SK-N-SH (cell line): ENCODE results near the gene VGLL3. TPM values are rescaled to one million over a fixed set of nuclear protein-coding genes. Genes with fewer than 3 reads are reported as not detected.

Experiments used
- CTCF ChIA-PET: fragments of 300-600, 350-600 bp; formaldehyde crosslinking; extraction: SDS; loops from one replicate; lab custom pipeline; 2021; lab: Yijun Ruan, JAX
- POLR2A ChIA-PET: fragments of 350-600 bp; sonication (Branson Sonifier 250); formaldehyde crosslinking; extraction: SDS; loops from one replicate; lab custom pipeline; 2020; ENCODE audit warnings: antibody characterized with exemption, inconsistent platforms; lab: Yijun Ruan, JAX
- DNase-seq: peaks from one replicate; pipeline ENCODE4 v3.0.0; 2012
- H2AFZ ChIP-seq: fragments of 200-600 bp; sonication (generic); 2 replicates; pipeline ENCODE4 v1.8.1; 2016; ENCODE audit warnings: antibody characterized with exemption, mild to moderate bottlenecking, low read depth
- H3F3A ChIP-seq: fragments of 200-600 bp; sonication (generic); replicated peaks from 2 replicates; pipeline ENCODE3; 2016; ENCODE audit warnings: antibody characterized with exemption, mild to moderate bottlenecking; ENCODE audit not compliant: insufficient read depth
- H3K27ac ChIP-seq, 2 experiments: fragments of 200-500 bp in 1 of 2; fragments of 200-600 bp in 1 of 2; sonication (Bioruptor generic) in 1 of 2; sonication (generic), shearing (Covaris generic) in 1 of 2; 2 replicates each; pipeline versions ENCODE4 v1.5.1 to v1.6.1; 2014 to 2016; ENCODE audit warnings: low read depth in 2 of 2, inconsistent platforms in 1 of 2, low read length in 1 of 2, mild to moderate bottlenecking in 1 of 2, mixed read lengths in 1 of 2
- H3K27me3 ChIP-seq: fragments of 200-600 bp; sonication (generic), shearing (Covaris generic); 2 replicates; pipeline ENCODE4 v1.6.1; 2016; ENCODE audit warnings: mixed run types; ENCODE audit not compliant: insufficient read depth
- H3K36me3 ChIP-seq, 2 experiments: fragments of 200-500 bp in 1 of 2; fragments of 200-600 bp in 1 of 2; sonication (Bioruptor generic) in 1 of 2; sonication (generic) in 1 of 2; replicated peaks in 1 of 2; 2 replicates each; pipeline versions ENCODE3 to v1.5.1; 2014 to 2016; ENCODE audit warnings: low read length in 1 of 2, mild to moderate bottlenecking in 1 of 2; ENCODE audit not compliant: insufficient read depth in 2 of 2, control insufficient read depth in 1 of 2
- H3K4me1 ChIP-seq, 2 experiments: fragments of 200-500 bp in 1 of 2; fragments of 200-600 bp in 1 of 2; sonication (Bioruptor generic) in 1 of 2; sonication (generic), shearing (Covaris generic) in 1 of 2; 2 replicates each; pipeline versions ENCODE4 v1.5.1 to v1.6.1; 2014 to 2016; ENCODE audit warnings: low read depth in 1 of 2, low read length in 1 of 2, mixed run types in 1 of 2; ENCODE audit not compliant: insufficient read depth in 2 of 2, control insufficient read depth in 1 of 2
- H3K4me2 ChIP-seq: fragments of 200-600 bp; sonication (generic), shearing (Covaris generic); 2 replicates; pipeline ENCODE4 v1.6.1; 2017; ENCODE audit warnings: mixed run types
- H3K4me3 ChIP-seq, 2 experiments: fragments of 200-500 bp in 1 of 2; fragments of 200-600 bp in 1 of 2; sonication (Bioruptor generic) in 1 of 2; sonication (generic), shearing (Covaris generic) in 1 of 2; 2 replicates each; pipeline versions ENCODE4 v1.5.1 to v1.8.1; 2014 to 2016; ENCODE audit warnings: low read depth in 2 of 2, inconsistent platforms in 1 of 2, low read length in 1 of 2, mild to moderate bottlenecking in 1 of 2, mixed read lengths in 1 of 2, moderate library complexity in 1 of 2
- H3K79me2 ChIP-seq: fragments of 200-600 bp; sonication (generic); 2 replicates; pipeline ENCODE4 v1.8.1; 2017; ENCODE audit warnings: mild to moderate bottlenecking; ENCODE audit not compliant: insufficient read depth
- H3K9ac ChIP-seq: fragments of 200-600 bp; sonication (generic); 2 replicates; pipeline ENCODE4 v1.6.1; 2017; ENCODE audit warnings: mixed run types
- H3K9me2 ChIP-seq: fragments of 200-600 bp; sonication (generic); 2 replicates; pipeline ENCODE4 v1.6.1; 2017; ENCODE audit warnings: mixed run types
- H3K9me3 ChIP-seq: fragments of 200-600 bp; sonication (generic); 2 replicates; pipeline ENCODE4 v1.6.1; 2017; ENCODE audit warnings: mixed run types, mild to moderate bottlenecking, moderate library complexity
- H4K20me1 ChIP-seq: fragments of 200-600 bp; sonication (generic); 2 replicates; pipeline ENCODE4 v1.6.1; 2017; ENCODE audit warnings: mild to moderate bottlenecking, mixed run types; ENCODE audit not compliant: insufficient read depth
- EZH2phosphoT487 ChIP-seq: fragments of 200-600 bp; sonication (generic); IDR thresholded peaks from 2 replicates; pipeline ENCODE4 v1.6.1; 2017; ENCODE audit warnings: low read depth, mixed run types, mild to moderate bottlenecking, antibody characterized with exemption, moderate library complexity, borderline replicate concordance
- FOSL2 ChIP-seq: IDR thresholded peaks from 2 replicates; pipeline ENCODE4 v1.4.0; 2012; ENCODE audit warnings: low read depth, mild to moderate bottlenecking, moderate library complexity, borderline replicate concordance
- FOXM1 ChIP-seq: IDR thresholded peaks from 2 replicates; pipeline ENCODE4 v1.4.0; 2012; ENCODE audit warnings: low read depth, mild to moderate bottlenecking
- JUND ChIP-seq: IDR thresholded peaks from 2 replicates; pipeline ENCODE4 v1.4.0; 2012
- MEF2A ChIP-seq: IDR thresholded peaks from 2 replicates; pipeline ENCODE4 v1.4.0; 2012; ENCODE audit warnings: low read depth, borderline replicate concordance
- MXI1 ChIP-seq: IDR thresholded peaks from 2 replicates; pipeline ENCODE4 v1.6.1; 2012; ENCODE audit warnings: mild to moderate bottlenecking, low read depth, low read length, improper control_type of control experiment
- POLR2AphosphoS5 ChIP-seq: IDR thresholded peaks from 2 replicates; pipeline ENCODE4 v1.6.1; 2012; ENCODE audit warnings: low read depth, low read length
- RCOR1 ChIP-seq: fragments of 150-350 bp; IDR thresholded peaks from 2 replicates; pipeline ENCODE4 v1.6.1; 2017; ENCODE audit warnings: antibody characterized with exemption, low read length
- REST ChIP-seq: IDR thresholded peaks from 2 replicates; pipeline ENCODE4 v1.6.1; 2012; ENCODE audit warnings: mild to moderate bottlenecking, low read depth, low read length, moderate library complexity
- RFX5 ChIP-seq: IDR thresholded peaks from 2 replicates; pipeline ENCODE4 v1.6.1; 2012; ENCODE audit warnings: mild to moderate bottlenecking, improper control_type of control experiment, low read length
- SMC3 ChIP-seq: IDR thresholded peaks from 2 replicates; pipeline ENCODE4 v1.6.1; 2012; ENCODE audit warnings: low read depth, low read length, improper control_type of control experiment
- TAF1 ChIP-seq: IDR thresholded peaks from 2 replicates; pipeline ENCODE4 v1.6.1; 2012; ENCODE audit warnings: low read depth, mild to moderate bottlenecking, low read length, moderate library complexity, borderline replicate concordance
- TEAD4 ChIP-seq: IDR thresholded peaks from 2 replicates; pipeline ENCODE4 v1.4.0; 2012; ENCODE audit warnings: mild to moderate bottlenecking, borderline replicate concordance; ENCODE audit not compliant: insufficient read depth
- ZBTB33 ChIP-seq: IDR thresholded peaks from 2 replicates; pipeline ENCODE4 v1.4.0; 2012; ENCODE audit warnings: low read depth, borderline replicate concordance
- WGBS: methylation state at CpG from one replicate; pipeline ENCODE4 v1.1.6; 2017; ENCODE audit warnings: low lambda C conversion rate; 5-methylcytosine and 5-hydroxymethylcytosine counted together
- polyA plus RNA-seq, 3 experiments: library from polyadenylated mRNA; depleted of rRNA; stranded (reverse); fragments of >200 nt; gene quantifications; 2 replicates each; pipeline ENCODE4 v1.2.3, GENCODE V29; 2012
- TF ChIP-seq, protein P1 (sequence below): IDR thresholded peaks from 2 replicates; pipeline ENCODE4 v1.4.0; 2012; ENCODE audit warnings: low read depth, borderline replicate concordance
- TF ChIP-seq, protein P2 (sequence below): fragments of 200-600 bp; sonication (generic); IDR thresholded peaks from 2 replicates; pipeline ENCODE4 v1.6.1; 2017; ENCODE audit warnings: antibody characterized with exemption, mild to moderate bottlenecking, moderate library complexity

The VGLL3 gene
- polyA plus RNA-seq, 1 of the 3 experiments (the other 2 are of a cell fraction) = not detected

DNA sequence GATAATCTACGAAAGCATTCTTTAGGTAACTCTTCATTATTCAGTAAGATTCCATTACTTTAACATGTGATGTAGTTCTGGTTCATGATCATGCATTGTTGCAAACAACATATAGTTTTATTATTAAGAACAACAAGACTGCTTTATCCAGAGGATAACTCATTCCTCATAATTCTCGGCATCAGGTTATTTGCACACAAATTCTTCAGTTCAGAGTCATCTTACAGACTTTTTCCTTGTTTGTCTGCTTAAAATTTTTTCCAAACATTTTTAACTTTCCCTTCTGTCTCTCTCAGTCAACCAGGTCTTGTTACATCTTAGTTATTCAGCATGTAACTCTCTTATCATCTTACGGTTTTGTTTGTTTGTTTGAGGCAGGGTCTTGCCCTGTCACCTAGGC, 60.1 kb downstream of the VGLL3 start:
- no peaks in the 10 kb centered on the region for H4K20me1 ChIP-seq
- H3K4me2 ChIP-seq = no peak overlapping the region
- H3K4me3 ChIP-seq = no peak overlapping the region
- H3K27ac ChIP-seq = no peak overlapping the region
- no peak for DNase-seq
- no peaks in the 10 kb centered on the region for H3F3A ChIP-seq
- no peaks in the 10 kb centered on the region for H3K79me2 ChIP-seq
- H3K27me3 ChIP-seq = no peaks in the 10 kb centered on the region
- no peaks in the 10 kb centered on the region for H3K4me1 ChIP-seq
- H3K36me3 ChIP-seq = no peaks in the 10 kb centered on the region
- no peak overlapping the region for H2AFZ ChIP-seq
- POLR2A ChIA-PET = no interaction called here
- 6% methylated on average over 3 of the region's 3 CpGs for WGBS
- no peaks in the 10 kb centered on the region for H3K9me3 ChIP-seq
- H3K9me2 ChIP-seq = no peaks in the 10 kb centered on the region
- CTCF ChIA-PET = no interaction called here
- TF ChIP-seq EZH2phosphoT487 (no peak), RFX5 (no peak), JUND (no peak), REST (no peak), MEF2A (no peak), MXI1 (no peak), FOXM1 (no peak)
- no peak overlapping the region for H3K9ac ChIP-seq

GRCh38 chr3:86930181-86930580, 60.8 kb downstream of the VGLL3 start:
- H3K4me3 ChIP-seq = no peak overlapping the region
- H3K4me2 ChIP-seq = no peak overlapping the region
- H3K9ac ChIP-seq = no peak overlapping the region
- no peaks in the 10 kb centered on the region for H3K79me2 ChIP-seq
- H3K27me3 ChIP-seq = no peaks in the 10 kb centered on the region
- no peak for DNase-seq
- H3K9me2 ChIP-seq = no peaks in the 10 kb centered on the region
- H3K4me1 ChIP-seq = no peaks in the 10 kb centered on the region
- no peaks in the 10 kb centered on the region for H3F3A ChIP-seq
- POLR2A ChIA-PET = no interaction called here
- 0% methylated on average over 1 of the region's 1 CpG for WGBS
- H3K27ac ChIP-seq = no peak overlapping the region
- no peaks in the 10 kb centered on the region for H4K20me1 ChIP-seq
- no peaks in the 10 kb centered on the region for H3K9me3 ChIP-seq
- H2AFZ ChIP-seq = no peak overlapping the region
- no peaks in the 10 kb centered on the region for H3K36me3 ChIP-seq
- CTCF ChIA-PET = no interaction called here
- TF ChIP-seq RCOR1 = no peak
- TF ChIP-seq, protein P1, sequence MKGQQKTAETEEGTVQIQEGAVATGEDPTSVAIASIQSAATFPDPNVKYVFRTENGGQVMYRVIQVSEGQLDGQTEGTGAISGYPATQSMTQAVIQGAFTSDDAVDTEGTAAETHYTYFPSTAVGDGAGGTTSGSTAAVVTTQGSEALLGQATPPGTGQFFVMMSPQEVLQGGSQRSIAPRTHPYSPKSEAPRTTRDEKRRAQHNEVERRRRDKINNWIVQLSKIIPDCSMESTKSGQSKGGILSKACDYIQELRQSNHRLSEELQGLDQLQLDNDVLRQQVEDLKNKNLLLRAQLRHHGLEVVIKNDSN = no peak
- TF ChIP-seq, protein P2, sequence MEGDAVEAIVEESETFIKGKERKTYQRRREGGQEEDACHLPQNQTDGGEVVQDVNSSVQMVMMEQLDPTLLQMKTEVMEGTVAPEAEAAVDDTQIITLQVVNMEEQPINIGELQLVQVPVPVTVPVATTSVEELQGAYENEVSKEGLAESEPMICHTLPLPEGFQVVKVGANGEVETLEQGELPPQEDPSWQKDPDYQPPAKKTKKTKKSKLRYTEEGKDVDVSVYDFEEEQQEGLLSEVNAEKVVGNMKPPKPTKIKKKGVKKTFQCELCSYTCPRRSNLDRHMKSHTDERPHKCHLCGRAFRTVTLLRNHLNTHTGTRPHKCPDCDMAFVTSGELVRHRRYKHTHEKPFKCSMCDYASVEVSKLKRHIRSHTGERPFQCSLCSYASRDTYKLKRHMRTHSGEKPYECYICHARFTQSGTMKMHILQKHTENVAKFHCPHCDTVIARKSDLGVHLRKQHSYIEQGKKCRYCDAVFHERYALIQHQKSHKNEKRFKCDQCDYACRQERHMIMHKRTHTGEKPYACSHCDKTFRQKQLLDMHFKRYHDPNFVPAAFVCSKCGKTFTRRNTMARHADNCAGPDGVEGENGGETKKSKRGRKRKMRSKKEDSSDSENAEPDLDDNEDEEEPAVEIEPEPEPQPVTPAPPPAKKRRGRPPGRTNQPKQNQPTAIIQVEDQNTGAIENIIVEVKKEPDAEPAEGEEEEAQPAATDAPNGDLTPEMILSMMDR = no peak
- no peak for TF ChIP-seq REST
- TF ChIP-seq SMC3 = no peak
- no peak for TF ChIP-seq TAF1
- no peak for TF ChIP-seq FOSL2
- TF ChIP-seq ZBTB33 = no peak
- no peak for TF ChIP-seq POLR2AphosphoS5
- TF ChIP-seq TEAD4 = no peak
- TF ChIP-seq EZH2phosphoT487 = no peak
- no peak for TF ChIP-seq FOXM1
